NCI-H748 (cell line): ENCODE results near the gene LRP1B.

Experiments
- DNase-seq: peaks from one replicate; lab custom pipeline; 2025; ENCODE audit not compliant: unreplicated experiment; lab: John Stamatoyannopoulos, UW

LRP1B gene

DNA sequence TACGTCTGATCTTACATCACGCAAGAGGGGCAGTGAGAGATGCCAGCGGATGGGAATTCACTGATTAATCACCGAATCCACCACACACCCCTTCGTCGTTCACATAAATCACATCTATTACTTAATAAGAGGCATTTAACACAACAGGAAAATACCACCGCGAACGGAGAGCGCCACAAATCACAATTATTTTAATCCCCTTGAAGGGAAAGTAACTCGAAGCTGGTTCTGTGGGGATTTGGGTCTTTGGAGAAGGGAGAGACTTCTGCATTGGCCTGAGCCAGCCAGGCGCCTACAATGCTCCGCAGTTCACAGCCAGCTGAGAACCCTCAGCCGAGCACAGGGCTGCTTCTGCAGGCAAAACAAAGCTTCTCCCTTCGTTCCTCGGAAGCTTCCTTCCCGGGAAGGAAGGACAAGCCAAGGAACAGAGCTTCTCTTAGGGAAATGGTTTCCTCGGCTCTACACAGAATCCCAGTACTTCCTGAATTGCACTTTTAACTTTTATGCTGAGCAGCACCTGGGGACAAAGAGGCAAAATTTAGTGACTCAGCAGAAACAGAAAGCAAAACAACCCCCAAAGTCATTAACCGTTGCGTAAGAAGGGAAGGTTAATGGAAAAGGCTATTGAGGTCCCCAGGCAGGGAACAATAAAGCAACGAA, at the start of gene LRP1B:
TSS of gene LRP1B (minus strand) at position 7 of the 660 bp plus-strand sequence. CDS start 287 bp downstream, outside the sequence.
- DNase-seq: peak; percentile 59

DNA sequence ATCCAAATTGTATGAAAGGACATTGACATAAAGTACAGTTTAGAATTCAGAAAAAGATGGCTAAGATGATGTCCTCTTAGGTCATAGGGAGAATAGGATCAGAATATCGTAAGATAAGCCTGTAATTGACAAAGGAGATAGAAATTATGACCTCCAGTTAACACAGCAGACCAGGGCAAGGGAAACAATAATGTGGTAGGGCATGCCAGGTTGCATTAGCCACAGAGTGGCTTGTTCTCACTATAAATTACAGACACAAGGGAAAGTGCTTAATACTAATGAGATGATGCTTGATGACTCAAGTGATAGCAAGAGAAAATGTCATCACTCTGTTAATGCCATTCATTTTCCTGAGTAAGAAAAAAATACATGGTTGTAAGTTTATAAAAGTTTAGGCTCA, 48.9 kb upstream of the LRP1B start:
- no peak for DNase-seq

DNA sequence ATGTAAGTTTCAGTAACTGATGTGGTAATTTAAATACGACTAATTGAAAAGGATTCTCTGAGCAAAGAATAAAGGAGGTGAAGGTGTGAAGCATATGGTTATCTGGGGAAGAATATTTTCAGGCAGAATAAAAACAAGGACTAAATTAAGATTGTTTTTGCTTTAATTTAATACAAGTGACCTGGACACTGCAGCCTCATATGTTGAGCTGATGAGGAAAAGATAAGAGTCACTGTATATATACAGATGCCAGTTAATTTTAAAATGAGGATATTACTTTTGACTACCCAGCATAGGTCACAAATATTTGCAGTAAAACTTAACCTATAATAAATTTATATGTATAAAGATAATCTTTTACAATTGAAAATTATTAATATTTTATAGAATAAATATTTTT, 47.8 kb upstream of the LRP1B start:
- no peak for DNase-seq

DNA sequence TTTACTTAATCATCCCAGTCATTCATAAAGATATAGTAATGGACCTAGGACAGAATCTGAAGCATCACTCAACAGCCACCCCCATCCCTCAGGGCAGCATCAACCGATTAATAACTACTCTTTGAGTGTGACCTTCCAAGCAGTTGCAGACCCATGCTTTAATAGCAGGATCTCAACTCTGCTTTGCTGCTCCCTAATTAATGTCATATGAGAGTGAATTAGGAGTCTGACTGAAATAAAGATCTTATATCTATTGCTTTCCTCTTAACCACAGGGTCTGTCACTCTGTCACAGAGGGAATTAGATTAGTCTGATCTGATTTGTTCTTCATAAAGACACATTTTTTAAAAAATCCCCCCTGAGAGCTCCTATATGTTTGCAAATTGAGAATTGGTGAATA, 46.1 kb upstream of the LRP1B start:
- no peak for DNase-seq

DNA sequence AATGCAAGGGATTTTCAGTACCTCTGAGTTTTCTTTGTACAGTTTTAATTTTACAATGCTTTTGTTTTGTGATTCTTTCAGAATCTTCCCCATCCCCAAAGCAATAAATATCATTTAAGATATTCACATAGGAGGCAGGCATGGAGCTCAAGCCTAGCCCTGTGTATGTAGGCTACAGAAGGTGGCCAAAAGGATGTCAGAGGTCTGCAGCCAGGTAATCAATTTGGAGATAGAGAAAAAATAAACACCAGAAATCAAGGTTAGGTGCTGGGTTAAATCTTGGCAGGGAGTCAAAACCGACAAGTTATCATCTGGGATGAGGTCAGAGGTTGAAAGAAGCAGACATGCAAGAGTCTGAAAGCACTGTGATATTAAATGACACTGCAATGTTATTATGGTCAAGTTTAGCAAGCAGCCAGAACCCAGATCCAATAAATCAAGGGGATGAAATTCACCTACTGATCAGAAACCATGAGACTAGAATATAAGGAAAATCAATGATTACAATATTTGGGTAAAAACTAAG, 45.1 kb upstream of the LRP1B start:
- peak; percentile 49 for DNase-seq

DNA sequence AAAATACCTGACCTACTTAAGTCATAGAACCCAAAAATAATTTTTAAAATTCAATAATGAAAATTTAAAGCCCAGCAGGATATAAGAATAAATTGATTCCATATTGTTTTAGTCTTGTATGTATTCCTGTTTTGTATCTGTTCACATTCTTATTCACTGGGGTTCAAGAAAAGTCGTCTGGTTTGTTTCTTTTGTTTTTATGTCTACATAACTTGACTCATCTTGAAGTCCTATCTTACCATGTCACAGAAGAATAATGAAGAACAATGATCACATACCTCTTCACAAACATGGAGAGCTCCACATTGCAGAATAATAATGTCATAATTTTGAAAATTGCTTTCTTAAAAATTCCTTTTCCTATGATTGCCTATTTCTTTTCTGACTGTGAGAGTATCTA, 43.4 kb upstream of the LRP1B start:
- DNase-seq: no peak

DNA sequence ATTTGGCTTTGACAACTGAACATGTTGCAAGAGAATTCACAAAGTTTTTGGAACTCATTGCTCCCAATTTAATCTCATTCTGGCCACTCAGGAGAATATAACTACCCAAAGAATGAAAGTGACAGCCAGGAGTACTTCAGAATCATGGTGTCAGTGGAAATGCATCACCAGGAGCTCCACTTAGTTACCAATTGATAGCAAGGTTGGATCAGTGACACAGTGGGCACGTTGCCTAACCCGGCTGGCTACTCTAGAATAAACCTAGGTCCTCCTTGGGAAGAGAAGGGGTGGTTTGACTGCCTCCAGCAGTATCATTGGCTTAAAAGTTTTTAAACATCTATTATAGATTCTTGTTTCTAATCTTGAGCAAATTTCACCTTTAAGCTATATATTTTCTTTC, 40.0 kb upstream of the LRP1B start:
- no peak for DNase-seq

DNA sequence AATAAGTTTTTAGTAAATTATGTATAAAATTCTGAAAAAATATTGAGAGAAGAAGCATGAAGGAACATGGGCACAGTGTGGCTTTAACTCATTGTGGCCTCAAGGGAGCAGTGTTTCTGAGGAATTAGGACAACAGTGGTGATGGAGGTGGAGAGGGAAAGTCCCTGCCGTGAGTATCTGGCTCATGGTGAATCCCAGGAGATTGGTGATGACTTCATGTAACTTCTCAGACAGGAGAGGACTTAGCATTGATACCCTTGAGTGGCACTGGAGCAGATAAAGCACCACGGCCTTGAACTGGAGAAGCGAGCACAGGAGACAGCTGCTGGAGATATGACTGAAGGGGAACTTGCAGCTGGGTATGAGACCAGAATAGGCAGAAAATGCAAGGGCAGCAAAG, 35.0 kb upstream of the LRP1B start:
- DNase-seq: peak; percentile 50

DNA sequence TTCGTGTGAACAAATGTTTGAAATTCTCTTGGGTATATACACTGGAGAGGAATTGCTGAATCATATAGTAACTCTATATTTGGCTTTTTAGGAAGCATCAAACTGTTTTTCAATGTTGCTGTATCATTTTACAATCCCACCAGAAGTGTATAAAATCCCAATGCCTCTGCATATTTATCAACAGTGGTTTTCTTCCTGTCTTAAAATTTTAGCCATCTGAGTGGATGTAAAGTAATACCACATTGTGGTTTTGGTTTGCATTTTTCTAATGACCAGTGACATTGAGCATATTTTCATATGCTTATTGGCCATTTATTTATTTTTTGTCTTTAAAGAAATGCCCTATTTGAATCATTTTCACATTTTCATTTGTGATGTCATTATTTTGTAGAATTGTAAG, 22.8 kb upstream of the LRP1B start:
- no peak for DNase-seq

DNA sequence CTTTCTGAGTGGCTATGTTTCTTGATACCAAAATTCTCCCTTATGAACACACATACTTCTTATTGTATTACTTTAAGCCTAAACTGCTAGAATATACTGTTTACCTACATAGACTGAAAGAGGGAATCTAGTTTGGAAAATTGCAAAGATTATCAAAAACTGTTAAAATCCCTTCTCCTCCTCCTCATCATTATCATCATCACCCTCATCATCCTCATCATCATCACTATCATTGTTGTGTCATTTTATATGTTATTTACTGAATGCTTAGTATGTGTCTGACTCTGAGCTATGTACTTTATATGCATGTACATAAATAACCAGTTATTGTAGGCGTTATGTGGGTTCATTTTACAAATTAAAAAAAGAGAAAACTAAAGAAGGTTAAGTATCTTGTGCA, 19.6 kb upstream of the LRP1B start:
- no peak for DNase-seq

DNA sequence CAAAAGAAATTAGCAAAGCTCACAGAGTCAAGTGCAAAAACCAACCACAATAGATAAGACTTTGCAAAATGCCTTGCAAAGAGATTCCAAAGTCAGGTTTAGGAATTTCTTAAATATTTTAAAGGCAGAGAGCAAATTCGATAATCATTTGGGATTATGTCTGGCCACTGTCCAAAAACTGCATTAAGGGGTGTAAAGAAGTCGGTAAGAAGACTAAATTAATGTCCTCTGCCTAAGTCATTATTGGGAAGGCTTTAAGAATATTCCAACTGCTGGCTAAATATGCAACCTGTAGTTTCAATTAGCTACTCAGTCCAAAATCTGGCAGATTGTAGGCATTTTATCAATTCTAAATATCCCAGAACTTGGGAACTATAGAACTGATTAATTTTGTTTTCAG, 13.7 kb upstream of the LRP1B start:
- no peak for DNase-seq

DNA sequence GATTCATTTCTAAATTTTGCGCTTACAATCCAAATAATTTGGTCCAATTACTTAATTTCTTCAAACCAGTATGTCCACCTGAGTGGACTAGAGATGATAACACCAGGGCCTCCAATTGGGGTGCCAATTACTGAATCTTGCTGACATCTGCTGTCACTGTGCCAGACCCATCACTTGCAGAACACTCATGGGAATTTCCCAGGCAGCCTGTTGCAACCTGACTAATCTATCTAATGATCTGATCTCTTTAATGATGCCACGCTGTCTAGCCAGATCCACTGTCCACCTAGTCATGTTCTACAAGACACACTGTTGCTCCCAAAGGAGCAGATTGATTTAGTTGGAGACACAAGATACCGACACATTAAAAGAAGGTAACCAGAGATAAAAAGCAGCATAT, 11.8 kb upstream of the LRP1B start:
- DNase-seq: peak; percentile 1

DNA sequence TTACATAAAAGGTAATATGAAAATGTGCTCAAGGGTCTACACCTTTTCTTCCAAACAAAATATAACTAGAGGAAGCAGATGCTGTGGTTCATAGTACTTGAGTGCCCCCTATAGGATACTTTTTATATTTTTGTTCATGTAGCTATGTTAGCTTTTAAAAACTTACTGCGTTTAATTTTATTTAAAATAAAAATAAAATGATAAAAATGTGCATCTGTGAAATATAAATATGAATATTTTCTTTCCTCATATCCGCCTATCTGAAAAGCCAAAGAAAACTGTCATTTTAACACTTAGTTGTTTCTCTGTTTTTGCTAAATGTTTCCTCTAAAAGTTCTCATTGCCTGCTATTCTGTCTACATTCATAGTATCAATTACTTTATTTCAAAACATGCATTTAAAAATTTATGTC, 9.6 kb upstream of the LRP1B start:
- peak; percentile 21 for DNase-seq

DNA sequence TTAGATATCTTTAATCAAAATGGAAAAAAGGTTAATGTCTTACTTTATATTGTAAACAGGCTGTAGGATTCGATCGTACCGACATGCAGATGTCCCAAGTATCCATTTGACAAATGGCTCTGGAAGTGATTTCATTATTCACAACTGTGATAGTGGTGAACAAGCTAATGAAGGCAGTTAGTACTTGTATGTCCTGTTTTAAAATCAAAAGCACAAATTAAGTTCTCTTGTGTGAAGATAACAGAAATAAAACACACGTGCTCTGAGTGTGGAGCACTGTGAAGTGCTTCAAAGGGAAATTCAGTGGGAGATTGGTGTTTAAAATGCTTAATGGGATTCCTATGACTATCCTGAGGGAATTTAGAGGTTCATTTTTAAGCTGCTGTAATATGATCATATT, 8.6 kb upstream of the LRP1B start:
- DNase-seq: no peak

DNA sequence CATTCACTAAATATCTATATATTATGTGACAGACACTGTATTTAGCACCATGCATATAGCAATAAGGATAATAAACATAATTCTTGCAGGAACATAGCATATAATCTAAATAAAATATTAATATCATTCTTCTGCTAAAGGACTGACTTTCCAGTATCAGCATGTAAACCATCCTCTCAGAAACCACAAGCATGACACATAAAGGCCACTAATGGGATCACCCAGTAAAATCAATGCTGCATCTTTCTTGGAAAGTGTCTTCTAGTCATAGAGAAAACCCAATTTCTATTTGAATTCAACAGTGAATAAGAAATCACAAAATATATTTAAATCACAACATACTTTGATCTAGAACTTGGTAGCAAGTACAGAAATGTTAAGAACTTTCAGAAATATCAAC, 5.8 kb upstream of the LRP1B start:
- no peak for DNase-seq

DNA sequence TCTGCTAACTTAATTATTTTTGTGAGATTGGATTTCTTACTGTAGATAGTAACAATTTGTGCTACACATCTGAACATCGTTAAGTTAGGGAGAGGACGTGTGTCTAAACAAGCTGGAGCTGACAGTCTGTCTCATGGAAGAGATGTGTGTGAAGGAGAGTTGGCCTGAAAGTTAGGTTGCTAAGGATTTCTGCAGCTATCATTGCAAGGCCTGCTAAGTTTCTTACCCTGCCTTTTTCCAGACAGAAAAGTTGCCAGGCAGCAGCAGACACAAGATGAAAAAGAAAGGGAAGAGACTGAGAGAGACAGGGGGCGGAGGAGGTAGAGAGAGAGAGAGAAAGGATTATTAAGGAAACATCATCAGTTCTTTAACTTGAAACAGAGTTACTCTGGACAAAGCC, 4.1 kb upstream of the LRP1B start:
- no peak for DNase-seq

DNA sequence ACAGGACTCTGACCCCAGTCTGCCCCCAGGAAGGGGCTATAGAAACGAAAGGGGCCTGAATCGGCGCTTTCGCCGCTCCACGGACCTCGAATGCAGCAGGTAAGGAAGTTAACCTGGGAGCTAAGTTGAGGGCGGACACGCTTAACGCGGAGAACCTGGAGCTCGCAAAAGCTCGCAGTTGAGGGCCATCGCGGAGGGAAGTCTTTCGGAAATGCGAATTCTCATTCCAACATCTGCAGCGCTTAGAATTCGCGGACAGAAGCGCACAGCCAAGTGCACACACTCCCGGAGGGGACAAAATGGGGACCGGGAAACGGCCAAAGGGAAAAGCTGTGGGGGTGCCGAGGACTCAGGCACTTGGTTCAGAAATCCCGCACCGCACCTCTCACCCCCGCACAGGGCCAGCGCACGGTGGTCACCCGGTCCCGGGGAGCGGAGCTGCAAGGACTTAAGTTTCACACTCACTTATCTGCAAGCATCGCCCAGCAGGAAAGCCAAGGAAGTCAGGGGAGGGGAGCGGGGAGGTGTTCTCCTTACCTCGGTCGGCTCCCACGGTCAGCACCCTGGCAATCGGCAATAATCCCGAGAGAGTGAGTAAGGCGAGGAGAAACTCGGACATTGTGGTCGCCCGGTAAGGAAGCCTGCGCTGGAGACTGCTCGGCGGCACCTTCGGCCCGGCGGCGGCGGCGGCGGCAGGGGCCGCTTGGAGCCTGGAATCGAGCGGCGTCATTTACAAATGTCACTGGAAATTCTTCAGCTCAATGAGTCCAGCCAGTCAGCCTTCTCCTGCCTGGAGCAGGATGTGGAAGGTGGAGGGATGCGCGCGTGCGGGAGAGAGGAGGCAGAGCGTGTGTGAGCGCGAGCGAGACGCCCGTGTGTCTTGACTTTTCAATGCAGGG, 456 bp downstream of the LRP1B start:
- DNase-seq: peak; percentile 85

DNA sequence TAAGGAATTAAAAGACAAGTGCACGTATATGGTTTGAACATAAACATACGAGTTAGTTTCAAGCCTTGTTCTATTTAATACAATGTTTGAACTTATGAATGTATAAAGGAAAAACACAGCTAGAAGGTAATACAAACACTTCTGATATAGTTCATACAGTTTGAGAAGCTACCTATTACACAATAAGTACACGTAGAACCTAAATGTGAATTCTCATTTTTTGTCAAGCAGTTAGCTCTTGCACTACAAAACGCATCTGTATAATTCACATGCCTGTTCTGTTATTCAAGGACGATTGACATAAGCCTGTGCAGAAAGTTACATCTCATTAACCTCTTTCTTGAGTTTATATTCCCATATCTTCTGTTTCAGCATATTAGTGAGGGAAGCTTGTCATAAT, 2.7 kb downstream of the LRP1B start:
- DNase-seq: no peak

DNA sequence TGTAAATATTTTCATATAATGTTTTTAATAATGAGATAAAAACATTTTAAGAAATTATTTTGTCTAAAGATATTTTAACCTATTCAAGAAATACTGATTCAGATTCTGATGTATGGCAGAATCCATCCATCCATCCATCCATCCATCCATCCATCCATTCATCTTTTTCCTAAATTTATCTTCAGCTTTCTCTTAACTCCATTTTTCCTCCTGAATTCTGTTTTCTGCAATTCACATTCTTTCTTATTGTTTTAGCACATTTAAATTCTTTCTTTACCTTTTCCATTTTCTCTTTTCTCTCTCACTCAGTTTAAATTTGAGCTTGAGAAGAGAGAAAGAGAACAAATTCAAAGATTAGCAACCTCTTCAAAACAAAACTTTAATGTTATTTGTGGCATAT, 3.6 kb downstream of the LRP1B start:
- DNase-seq: no peak

DNA sequence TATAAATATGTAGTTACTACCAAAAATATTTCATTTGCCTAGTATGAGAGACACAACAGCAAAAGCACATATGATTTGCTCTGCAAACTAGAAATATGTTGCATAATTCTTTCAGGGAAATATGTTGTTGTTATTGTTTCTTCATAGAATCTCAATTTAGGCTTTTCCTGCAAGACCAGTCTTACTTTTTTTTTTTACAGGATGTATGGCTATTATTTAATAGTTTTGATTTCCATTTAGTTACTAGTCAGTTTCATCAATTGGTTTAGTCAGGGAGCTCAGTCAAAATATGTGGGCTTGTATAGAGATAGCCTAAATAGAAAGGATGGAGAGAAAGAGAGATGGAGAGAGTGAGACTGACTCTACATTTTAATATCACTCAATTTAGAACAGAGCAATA, 6.1 kb downstream of the LRP1B start:
- no peak for DNase-seq

DNA sequence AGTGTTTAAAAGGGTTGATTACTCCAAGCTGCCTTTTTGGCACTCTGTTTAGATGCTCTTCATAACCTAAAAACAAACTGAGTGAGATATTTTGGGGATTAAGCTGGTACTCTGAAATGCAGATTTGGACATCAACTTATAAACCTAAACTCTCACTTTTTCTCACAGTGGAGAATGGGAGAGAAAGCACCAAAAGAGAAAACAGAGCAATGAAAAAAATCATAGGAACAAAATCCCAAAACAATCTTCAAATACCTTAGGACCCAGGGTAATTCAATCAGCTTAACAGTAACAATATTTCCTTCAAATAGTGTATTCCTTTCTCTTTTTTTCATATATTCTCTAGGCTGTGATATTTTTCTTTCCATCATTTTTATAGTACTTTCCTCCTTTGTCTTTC, 11.5 kb downstream of the LRP1B start:
- DNase-seq: no peak

DNA sequence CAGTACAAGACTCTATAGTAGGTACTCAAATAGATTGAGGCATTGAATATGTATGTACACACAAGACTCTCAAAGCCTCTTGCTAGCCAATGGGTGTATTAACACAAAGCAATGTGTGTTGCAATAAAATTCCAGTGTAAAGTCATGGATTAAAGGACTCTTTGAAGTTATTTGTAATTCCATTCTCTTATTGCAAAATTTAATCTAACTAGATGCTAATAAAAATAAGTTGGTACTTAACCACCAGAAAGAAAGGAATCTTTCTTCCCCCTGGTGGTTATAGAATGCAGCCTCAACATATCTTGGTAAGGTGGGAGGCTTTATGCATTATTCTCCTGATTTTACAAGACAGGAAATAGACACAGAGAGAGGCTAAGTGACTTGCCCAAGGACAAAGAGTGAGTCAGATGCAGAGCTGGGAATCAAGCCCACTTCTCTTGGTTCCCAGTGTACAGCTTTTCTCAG, 18.0 kb downstream of the LRP1B start:
- no peak for DNase-seq
